ENCODE measurements around the gene LIN52.

Gene LIN52

DNA sequence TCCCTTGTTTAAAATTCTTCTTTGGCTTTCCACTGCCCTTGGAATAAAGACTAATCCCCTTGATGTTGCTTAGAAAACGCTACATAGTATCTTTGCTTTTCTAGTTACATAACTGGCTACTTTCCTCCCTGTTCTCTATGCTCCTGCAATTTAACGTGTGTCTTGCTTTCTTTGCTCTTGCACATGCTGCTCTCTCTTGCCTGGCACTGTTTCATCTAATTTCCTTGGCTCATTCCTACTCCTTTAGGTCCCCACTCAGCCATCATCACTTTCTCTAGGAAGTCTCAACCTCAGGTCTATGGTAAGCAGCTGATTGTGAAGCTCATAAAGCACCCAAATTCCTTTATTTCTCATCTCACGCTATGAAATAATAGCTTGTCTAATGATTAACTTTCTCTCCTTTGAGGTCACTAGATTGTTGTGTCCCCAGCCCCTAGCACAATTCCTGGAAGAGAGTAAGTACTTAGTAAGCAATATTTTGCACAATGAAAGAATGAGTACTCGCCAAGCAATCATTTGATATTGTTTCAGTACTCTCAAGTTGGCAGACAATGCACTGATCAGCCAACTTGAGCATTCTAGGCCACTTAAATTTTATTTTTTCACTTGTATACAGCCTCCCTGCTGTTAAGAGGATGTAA lies 3.8 kb upstream of the LIN52 start:
- Histone ChIP-seq H3K4me3 (IDR thresholded peaks at IDR 0.05; ENCODE audit: insufficient read depth, low read depth, low read length) (no peak overlapping the region), H3K79me2 (ENCODE audit: insufficient read depth, low read depth) (peaks cover 6% of the 10 kb centered on the region; the same call in 1 of the 2 replicates), H3K27me3 (ENCODE audit: insufficient read depth, low read depth) (no peaks in the 10 kb centered on the region), H2AFZ (ENCODE audit: low read depth) (no peak overlapping the region), H3K4me1 (ENCODE audit: low read depth, poor library complexity, severe bottlenecking) (peaks cover 4% of the 10 kb centered on the region), H3K36me3 (ENCODE audit: insufficient read depth) (no peaks in the 10 kb centered on the region), H4K20me1 (ENCODE audit: insufficient read depth) (no peaks in the 10 kb centered on the region), H3K4me2 (no peak overlapping the region), H3K27ac (no peak overlapping the region), H3K9ac (no peak overlapping the region)
- TF ChIP-seq, protein P1, sequence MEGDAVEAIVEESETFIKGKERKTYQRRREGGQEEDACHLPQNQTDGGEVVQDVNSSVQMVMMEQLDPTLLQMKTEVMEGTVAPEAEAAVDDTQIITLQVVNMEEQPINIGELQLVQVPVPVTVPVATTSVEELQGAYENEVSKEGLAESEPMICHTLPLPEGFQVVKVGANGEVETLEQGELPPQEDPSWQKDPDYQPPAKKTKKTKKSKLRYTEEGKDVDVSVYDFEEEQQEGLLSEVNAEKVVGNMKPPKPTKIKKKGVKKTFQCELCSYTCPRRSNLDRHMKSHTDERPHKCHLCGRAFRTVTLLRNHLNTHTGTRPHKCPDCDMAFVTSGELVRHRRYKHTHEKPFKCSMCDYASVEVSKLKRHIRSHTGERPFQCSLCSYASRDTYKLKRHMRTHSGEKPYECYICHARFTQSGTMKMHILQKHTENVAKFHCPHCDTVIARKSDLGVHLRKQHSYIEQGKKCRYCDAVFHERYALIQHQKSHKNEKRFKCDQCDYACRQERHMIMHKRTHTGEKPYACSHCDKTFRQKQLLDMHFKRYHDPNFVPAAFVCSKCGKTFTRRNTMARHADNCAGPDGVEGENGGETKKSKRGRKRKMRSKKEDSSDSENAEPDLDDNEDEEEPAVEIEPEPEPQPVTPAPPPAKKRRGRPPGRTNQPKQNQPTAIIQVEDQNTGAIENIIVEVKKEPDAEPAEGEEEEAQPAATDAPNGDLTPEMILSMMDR (conservative IDR thresholded peaks at IDR 0.05; ENCODE audit: low read depth, low read length), result no peak

DNA sequence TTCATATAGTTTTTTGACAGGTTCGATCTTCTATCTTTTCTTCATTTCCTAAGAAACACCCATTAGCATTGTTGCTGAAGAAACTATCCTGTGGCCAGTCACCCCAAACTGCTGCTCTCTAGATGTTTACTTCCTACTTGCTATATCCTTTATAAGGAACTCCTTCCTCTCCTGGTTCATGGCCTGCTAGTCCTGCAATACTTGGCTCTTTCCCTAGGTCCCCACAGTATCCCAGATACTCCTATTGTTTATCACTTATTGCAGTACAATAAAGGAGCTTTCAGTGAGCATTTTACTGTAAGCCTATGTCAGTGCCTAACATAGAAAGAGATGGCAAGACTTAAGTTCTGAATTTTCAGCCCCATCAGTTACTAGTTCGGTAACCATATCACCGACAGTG lies 3.3 kb upstream of the LIN52 start:
- TF ChIP-seq, protein P1 (conservative IDR thresholded peaks at IDR 0.05; ENCODE audit: low read depth, low read length), result no peak
- Histone ChIP-seq H3K9ac (no peak overlapping the region), H4K20me1 (ENCODE audit: insufficient read depth) (no peaks in the 10 kb centered on the region), H3K4me2 (no peak overlapping the region), H3K4me1 (ENCODE audit: low read depth, poor library complexity, severe bottlenecking) (peaks cover 9% of the 10 kb centered on the region), H2AFZ (ENCODE audit: low read depth) (no peak overlapping the region), H3K36me3 (ENCODE audit: insufficient read depth) (no peaks in the 10 kb centered on the region), H3K27me3 (ENCODE audit: insufficient read depth, low read depth) (no peaks in the 10 kb centered on the region), H3K27ac (no peak overlapping the region), H3K79me2 (ENCODE audit: insufficient read depth, low read depth) (peaks cover 11% of the 10 kb centered on the region; the same call in 1 of the 2 replicates), H3K4me3 (IDR thresholded peaks at IDR 0.05; ENCODE audit: insufficient read depth, low read depth, low read length) (no peak overlapping the region)

DNA sequence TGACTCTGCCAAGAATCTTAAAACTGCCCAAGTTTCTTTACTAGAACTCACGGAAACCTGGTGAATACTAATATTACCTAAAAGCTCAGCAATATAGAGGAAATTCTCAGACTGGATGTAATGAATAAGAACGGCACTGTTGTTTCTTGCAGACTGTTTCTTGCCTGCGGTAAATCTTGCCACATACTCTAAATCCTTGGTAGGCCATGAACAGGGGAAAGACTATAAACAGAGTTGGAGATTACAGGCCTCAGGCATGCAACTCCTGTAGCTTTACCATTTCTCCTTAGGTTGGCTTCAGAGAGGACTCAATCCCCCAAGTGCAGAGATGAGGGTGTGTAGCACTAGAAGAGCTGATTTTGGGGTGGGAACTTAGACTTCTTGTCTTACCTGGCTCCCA lies 1.6 kb upstream of the LIN52 start:
- Histone ChIP-seq H3K4me3 (IDR thresholded peaks at IDR 0.05; ENCODE audit: insufficient read depth, low read depth, low read length) (no peak overlapping the region), H3K27ac (no peak overlapping the region), H3K4me2 (peak overlapping the region; percentile 79; the same call in 1 of the 2 replicates), H4K20me1 (ENCODE audit: insufficient read depth) (no peaks in the 10 kb centered on the region), H2AFZ (ENCODE audit: low read depth) (no peak overlapping the region), H3K27me3 (ENCODE audit: insufficient read depth, low read depth) (no peaks in the 10 kb centered on the region), H3K79me2 (ENCODE audit: insufficient read depth, low read depth) (peaks cover 13% of the 10 kb centered on the region; the same call in 1 of the 2 replicates), H3K9ac (no peak overlapping the region), H3K36me3 (ENCODE audit: insufficient read depth) (no peaks in the 10 kb centered on the region), H3K4me1 (ENCODE audit: low read depth, poor library complexity, severe bottlenecking) (peaks cover 15% of the 10 kb centered on the region)
- TF ChIP-seq, protein P1 (conservative IDR thresholded peaks at IDR 0.05; ENCODE audit: low read depth, low read length), result no peak

DNA sequence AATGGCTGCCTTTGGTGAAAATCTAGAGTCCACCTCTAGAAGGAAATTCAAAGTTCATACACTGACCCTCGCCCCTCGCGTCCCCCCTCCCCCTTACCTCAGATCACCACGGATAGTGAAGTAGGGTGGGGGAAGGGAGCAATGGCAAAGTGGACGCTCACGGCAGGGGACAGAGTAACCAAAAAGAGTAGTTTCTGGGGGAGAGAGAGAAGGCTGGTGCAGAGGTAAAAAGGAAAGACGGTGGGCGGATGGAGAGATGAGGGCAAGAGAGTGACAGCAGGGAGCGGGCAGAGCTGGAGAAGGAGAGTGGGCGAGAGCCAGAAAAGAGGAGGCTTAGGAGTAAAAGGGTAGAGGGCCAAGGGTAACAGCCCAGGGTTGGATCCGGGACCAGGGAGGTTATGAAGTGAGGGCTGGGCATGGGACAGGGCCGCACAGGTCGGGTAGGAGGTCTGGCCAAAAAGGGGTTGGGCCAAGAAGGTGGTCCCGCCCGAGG lies 926 bp upstream of the LIN52 start:
- peak overlapping the region; percentile 34; the same call in 1 of the 2 replicates for H3K9ac ChIP-seq
- H3K4me3 ChIP-seq (IDR thresholded peaks at IDR 0.05; ENCODE audit: insufficient read depth, low read depth, low read length), result no peak overlapping the region
- H3K4me1 ChIP-seq (ENCODE audit: low read depth, poor library complexity, severe bottlenecking), result peaks cover 15% of the 10 kb centered on the region
- no peaks in the 10 kb centered on the region for H3K27me3 ChIP-seq (ENCODE audit: insufficient read depth, low read depth)
- TF ChIP-seq, protein P1 (conservative IDR thresholded peaks at IDR 0.05; ENCODE audit: low read depth, low read length), result no peak
- H4K20me1 ChIP-seq (ENCODE audit: insufficient read depth), result no peaks in the 10 kb centered on the region
- H3K79me2 ChIP-seq (ENCODE audit: insufficient read depth, low read depth), result peaks cover 13% of the 10 kb centered on the region; the same call in 1 of the 2 replicates
- H2AFZ ChIP-seq (ENCODE audit: low read depth), result peak overlapping the region; percentile 53; the same call in 1 of the 2 replicates
- peak overlapping the region; percentile 79 for H3K4me2 ChIP-seq
- no peaks in the 10 kb centered on the region for H3K36me3 ChIP-seq (ENCODE audit: insufficient read depth)
- no peak overlapping the region for H3K27ac ChIP-seq

All from KMS-11 (cell line).